K562 (cell line): Measurements from ENCODE around the gene UBE2QL1. TPM values are rescaled to one million over a fixed set of nuclear protein-coding genes. Genes with fewer than 3 reads are reported as not detected.

Experiments used
- ATAC-seq: fragments of 200-7000 bp; cut with Tn5 transposase; 3 replicates; pipeline ENCODE4 v1.9.1; 2020; ENCODE audit warnings: moderate library complexity
- BruUV-seq: library from RNA; stranded (reverse); fragments of 400-500 nt; replicated peaks from 2 replicates; lab custom pipeline; 2021; lab: Mats Ljungman, UMichigan
- CTCF ChIA-PET: fragments of 300-600 bp; formaldehyde crosslinking; extraction: SDS; loops from one replicate; lab custom pipeline; 2021; ENCODE audit warnings: low intra/inter-chr PET ratio; lab: Yijun Ruan, JAX
- POLR2A ChIA-PET: fragments of 300-600, 350-650 bp; sonication (Branson Sonifier 250); formaldehyde crosslinking; extraction: SDS; loops from one replicate; lab custom pipeline; 2021; ENCODE audit warnings: antibody characterized with exemption, inconsistent platforms; lab: Yijun Ruan, JAX
- DNase-seq, 4 experiments: peaks; one replicate each; pipeline versions ENCODE4 v3.0.0 to v3.0.0-alpha.2; 2011 to 2018; ENCODE audit warnings: low spot score in 3 of 4, mixed read lengths in 3 of 4; ENCODE audit errors: extremely low read depth in 1 of 4
- FAIRE-seq: peaks from 2 replicates; lab custom pipeline; 2011; peaks lifted over from hg19 to GRCh38; lab: Jason Lieb, UNC
- H2AFZ ChIP-seq: 2 replicates; pipeline ENCODE4 v1.6.0; 2011; ENCODE audit warnings: low read depth, low read length, control low read depth, inconsistent platforms
- H3K27ac ChIP-seq: fragments of 200-600 bp; 3 replicates; pipeline ENCODE4 v1.8.0; 2011; ENCODE audit warnings: low read depth, mild to moderate bottlenecking, control low read depth, inconsistent platforms, low read length, moderate library complexity, mixed read lengths; ENCODE audit errors: extremely low read depth
- H3K27me3 ChIP-seq, 2 experiments: fragments of 300-600 bp in 1 of 2; 2 replicates in 1 of 2; 3 replicates in 1 of 2; pipeline versions ENCODE4 v1.6.0 to v1.8.0; 2011; ENCODE audit warnings: inconsistent platforms in 2 of 2, low read length in 2 of 2, mild to moderate bottlenecking in 1 of 2, mixed read lengths in 1 of 2, moderate library complexity in 1 of 2; ENCODE audit not compliant: control insufficient read depth in 2 of 2, insufficient read depth in 2 of 2
- H3K36me3 ChIP-seq: fragments of 300-600 bp; 3 replicates; pipeline ENCODE4 v1.8.0; 2011; ENCODE audit warnings: mild to moderate bottlenecking, low read length, inconsistent platforms; ENCODE audit not compliant: control insufficient read depth, insufficient read depth
- H3K4me1 ChIP-seq, 2 experiments: fragments of 200-600 bp in 1 of 2; replicated peaks in 1 of 2; 2 replicates in 1 of 2; 3 replicates in 1 of 2; pipeline versions ENCODE4 v1.5.1 to v1.8.0; 2011; ENCODE audit warnings: inconsistent platforms in 2 of 2, low read length in 2 of 2, mild to moderate bottlenecking in 1 of 2, mixed read lengths in 1 of 2, moderate library complexity in 1 of 2; ENCODE audit not compliant: control insufficient read depth in 2 of 2, insufficient read depth in 2 of 2
- H3K4me2 ChIP-seq: 2 replicates; pipeline ENCODE4 v1.6.1; 2011; ENCODE audit warnings: low read length, control low read depth, inconsistent platforms, mixed read lengths; ENCODE audit not compliant: insufficient read depth
- H3K4me3 ChIP-seq: fragments of 200-600 bp; sonication (generic), shearing (Covaris generic); 2 replicates; pipeline ENCODE4 v1.5.1; 2016; ENCODE audit warnings: control low read depth, inconsistent platforms
- H3K79me2 ChIP-seq: fragments of 200-600 bp; 3 replicates; pipeline ENCODE4 v1.8.0; 2011; ENCODE audit warnings: low read length, inconsistent platforms; ENCODE audit not compliant: control insufficient read depth, insufficient read depth
- H3K9ac ChIP-seq, 2 experiments: 2 replicates each; pipeline versions ENCODE4 v1.6.0 to v1.6.1; 2011; ENCODE audit warnings: low read depth in 2 of 2, low read length in 2 of 2, control low read depth in 1 of 2, inconsistent platforms in 1 of 2, mild to moderate bottlenecking in 1 of 2, mixed read lengths in 1 of 2; ENCODE audit not compliant: insufficient read depth in 1 of 2
- H3K9me1 ChIP-seq: one replicate; pipeline ENCODE4 v1.6.0; 2011; ENCODE audit warnings: inconsistent platforms, mild to moderate bottlenecking, low read length, moderate library complexity; ENCODE audit not compliant: control insufficient read depth, insufficient read depth
- H3K9me3 ChIP-seq: replicated peaks from 2 replicates; pipeline ENCODE4 v1.5.1; 2011; ENCODE audit warnings: low read depth, low read length, inconsistent platforms; ENCODE audit not compliant: control insufficient read depth, insufficient read depth
- H4K20me1 ChIP-seq: replicated peaks from 2 replicates; pipeline ENCODE4 v1.6.1; 2011; ENCODE audit warnings: low read length, inconsistent platforms, mixed read lengths; ENCODE audit not compliant: control insufficient read depth, insufficient read depth
- COPS2 ChIP-seq: fragments of 450-650 bp; conservative IDR thresholded peaks from 2 replicates; pipeline ENCODE4 v1.6.1; 2016; ENCODE audit warnings: mild to moderate bottlenecking, moderate library complexity
- E2F3 ChIP-seq: fragments of 250-450 bp; sonication (Bioruptor Pico); IDR thresholded peaks from 2 replicates; pipeline ENCODE4 v1.4.0; 2020; ENCODE audit warnings: mild to moderate bottlenecking
- ELF2 ChIP-seq: fragments of 250-450 bp; sonication (Bioruptor Pico); IDR thresholded peaks from 2 replicates; pipeline ENCODE4 v1.5.0; 2021; ENCODE audit warnings: mild to moderate bottlenecking
- HNRNPH1 ChIP-seq: fragments of 200-400 bp; formaldehyde crosslinking; optimal IDR thresholded peaks from 2 replicates; pipeline ENCODE3; 2017; ENCODE audit warnings: low read depth, mild to moderate bottlenecking, low read length, moderate library complexity
- MCM2 ChIP-seq: fragments of 450-650 bp; IDR thresholded peaks from 2 replicates; pipeline ENCODE4 v1.6.1; 2017; ENCODE audit warnings: low read depth, mild to moderate bottlenecking
- NONO ChIP-seq, 2 experiments: fragments of 200-400 bp in 1 of 2; fragments of 450-650 bp in 1 of 2; formaldehyde crosslinking in 1 of 2; IDR thresholded peaks; 2 replicates each; pipeline ENCODE4 v1.6.1; 2017; ENCODE audit warnings: low read depth in 2 of 2, mild to moderate bottlenecking in 2 of 2, moderate library complexity in 2 of 2, low read length in 1 of 2
- TAF9B ChIP-seq: fragments of 450-650 bp; IDR thresholded peaks from 2 replicates; pipeline ENCODE4 v1.6.1; 2018; ENCODE audit warnings: mild to moderate bottlenecking; ENCODE audit not compliant: partially characterized antibody
- TFE3 ChIP-seq: fragments of 450-650 bp; formaldehyde crosslinking; IDR thresholded peaks from 2 replicates; pipeline ENCODE4 v1.4.0; 2020; ENCODE audit warnings: mild to moderate bottlenecking, mixed read lengths
- TGIF2 ChIP-seq: sonication (generic); formaldehyde crosslinking; IDR thresholded peaks from 2 replicates; pipeline ENCODE4 v1.8.1; 2022; ENCODE audit warnings: mild to moderate bottlenecking, missing genetic modification reagents, moderate library complexity
- TSHZ1 ChIP-seq: fragments of 250-450 bp; sonication (Bioruptor Pico); IDR thresholded peaks from 2 replicates; pipeline ENCODE4 v1.4.0; 2020; ENCODE audit warnings: mild to moderate bottlenecking, moderate library complexity
- whole genome bisulfite sequencing: fragments of 100-300 bp; shearing (Covaris generic); methylation state at CpG from one replicate; pipeline ENCODE4 v1.1.6; 2016; ENCODE audit warnings: low coverage, mixed read lengths; ENCODE audit not compliant: insufficient coverage; ENCODE audit errors: missing lambda C conversion rate; 5-methylcytosine and 5-hydroxymethylcytosine counted together
- in situ Hi-C: fragments of 300-500 bp; cut with MboI; formaldehyde crosslinking; loops from 4 replicates; pipeline ENCODE4 v1.15.0; 2018; ENCODE audit warnings: inconsistent platforms, mixed read lengths
- intact Hi-C: fragments of 100-400 bp; cut with micrococcal nuclease; formaldehyde crosslinking; loops from 2 replicates; pipeline ENCODE4 v1.14.2; 2022
- polyA plus RNA-seq, 8 experiments: library from polyadenylated mRNA; depleted of rRNA in 4 of 8; stranded (reverse) in 5 of 8; unstranded in 3 of 8; fragments of >200 nt; fragmentation: Nextera tagmentation in 2 of 8; fragmentation: Illumina TruSeq in 1 of 8; extraction: Ambion mirVana in 2 of 8; extraction: Trizol in 1 of 8; gene quantifications; 2 replicates each; pipeline versions ENCODE4 v1.2.1 to v1.2.3, GENCODE V29; 2011 to 2014; ENCODE audit warnings: inconsistent platforms in 1 of 8, missing spikeins in 1 of 8
- total RNA-seq, 7 experiments: library from RNA; depleted of rRNA in 6 of 7; stranded (reverse); fragments of >200 nt in 6 of 7; fragmentation: Illumina TruSeq in 2 of 7; extraction: Trizol in 2 of 7; gene quantifications; 2 replicates each; pipeline versions ENCODE4 v1.2.1 to v1.2.3, GENCODE V29; 2011 to 2021; ENCODE audit warnings: low replicate concordance in 1 of 7
- TF ChIP-seq, protein P1 (sequence below): fragments of 450-650 bp; formaldehyde crosslinking; IDR thresholded peaks from 2 replicates; pipeline ENCODE4 v1.4.0; 2020; ENCODE audit warnings: mild to moderate bottlenecking, moderate library complexity
- TF ChIP-seq, protein P2 (sequence below): fragments of 250-450 bp; sonication (Bioruptor Pico); IDR thresholded peaks from 2 replicates; pipeline ENCODE4 v1.5.1; 2021; ENCODE audit warnings: mild to moderate bottlenecking

UBE2QL1 gene
- total and polyA plus RNA-seq, 9 of the 15 experiments (the other 6 are each of a cell fraction or from before 2014, with no cell fraction given): not detected

DNA sequence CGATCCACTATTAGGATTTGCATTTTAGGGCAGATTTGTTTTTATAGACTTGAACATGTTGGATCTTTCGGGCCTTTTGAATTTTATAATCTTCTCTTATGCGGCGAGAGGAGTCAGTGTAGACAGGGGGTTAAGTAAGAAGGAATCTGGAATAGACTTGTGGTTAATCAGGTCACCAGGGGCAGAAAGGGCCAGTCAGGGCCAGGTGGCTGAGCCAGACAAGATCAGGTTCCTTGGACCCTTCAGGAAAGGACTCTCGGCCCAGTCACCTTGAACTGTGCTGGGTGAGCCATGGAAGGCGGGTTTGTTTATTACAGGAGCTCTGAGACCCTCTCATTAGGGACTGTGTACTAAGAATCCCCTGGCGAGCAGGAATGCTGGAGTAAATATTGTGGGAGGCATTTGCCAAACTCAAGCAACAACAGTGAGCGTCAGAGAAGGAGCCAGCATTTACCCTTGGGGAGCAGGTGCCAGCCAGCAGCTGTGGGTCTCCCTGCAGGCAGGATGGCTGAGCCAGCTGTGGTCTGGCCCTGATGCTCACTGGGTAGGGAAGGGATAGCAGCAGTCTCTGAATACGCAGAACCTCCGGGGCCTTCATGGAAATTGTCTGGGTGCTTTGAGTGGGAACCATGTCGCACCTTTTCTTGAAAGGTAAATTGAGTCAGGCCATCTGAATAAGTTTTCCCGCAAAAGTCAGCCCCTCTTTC, 79.2 kb downstream of the UBE2QL1 start:
- Histone ChIP-seq H3K9me3 (no peaks in the 10 kb centered on the region), H3K9me1 (no peaks in the 10 kb centered on the region), H4K20me1 (peaks cover 14% of the 10 kb centered on the region), H3K27me3 (peaks cover 29 to 59% of the 10 kb centered on the region in 2 experiments), H2AFZ (no peak overlapping the region), H3K4me1 (no peaks in the 10 kb centered on the region), H3K9ac (peak overlapping the region in 1 of 2 experiments; percentile 36; a peak in 1 of 4 replicates), H3K79me2 (no peaks in the 10 kb centered on the region), H3K36me3 (no peaks in the 10 kb centered on the region), H3K4me3 (no peak overlapping the region), H3K4me2 (no peak overlapping the region), H3K27ac (no peak overlapping the region)
- 1% methylated on average over 12 of the region's 12 CpGs for WGBS
- TF ChIP-seq HNRNPH1: no peak
- TF ChIP-seq TAF9B: no peak
- TF ChIP-seq COPS2: no peak
- TF ChIP-seq, protein P1, sequence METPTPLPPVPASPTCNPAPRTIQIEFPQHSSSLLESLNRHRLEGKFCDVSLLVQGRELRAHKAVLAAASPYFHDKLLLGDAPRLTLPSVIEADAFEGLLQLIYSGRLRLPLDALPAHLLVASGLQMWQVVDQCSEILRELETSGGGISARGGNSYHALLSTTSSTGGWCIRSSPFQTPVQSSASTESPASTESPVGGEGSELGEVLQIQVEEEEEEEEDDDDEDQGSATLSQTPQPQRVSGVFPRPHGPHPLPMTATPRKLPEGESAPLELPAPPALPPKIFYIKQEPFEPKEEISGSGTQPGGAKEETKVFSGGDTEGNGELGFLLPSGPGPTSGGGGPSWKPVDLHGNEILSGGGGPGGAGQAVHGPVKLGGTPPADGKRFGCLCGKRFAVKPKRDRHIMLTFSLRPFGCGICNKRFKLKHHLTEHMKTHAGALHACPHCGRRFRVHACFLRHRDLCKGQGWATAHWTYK (CRISPR knock-in tag): no peak
- TF ChIP-seq, protein P2, sequence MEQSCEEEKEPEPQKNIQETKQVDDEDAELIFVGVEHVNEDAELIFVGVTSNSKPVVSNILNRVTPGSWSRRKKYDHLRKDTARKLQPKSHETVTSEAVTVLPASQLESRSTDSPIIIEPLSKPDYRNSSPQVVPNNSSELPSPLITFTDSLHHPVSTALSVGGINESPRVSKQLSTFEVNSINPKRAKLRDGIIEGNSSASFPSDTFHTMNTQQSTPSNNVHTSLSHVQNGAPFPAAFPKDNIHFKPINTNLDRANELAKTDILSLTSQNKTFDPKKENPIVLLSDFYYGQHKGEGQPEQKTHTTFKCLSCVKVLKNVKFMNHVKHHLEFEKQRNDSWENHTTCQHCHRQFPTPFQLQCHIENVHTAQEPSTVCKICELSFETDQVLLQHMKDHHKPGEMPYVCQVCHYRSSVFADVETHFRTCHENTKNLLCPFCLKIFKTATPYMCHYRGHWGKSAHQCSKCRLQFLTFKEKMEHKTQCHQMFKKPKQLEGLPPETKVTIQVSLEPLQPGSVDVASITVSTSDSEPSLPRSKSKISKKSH (CRISPR knock-in tag): no peak
- TF ChIP-seq TSHZ1 (CRISPR knock-in tag): no peak
- TF ChIP-seq TGIF2 (CRISPR knock-in tag): no peak
- no peak for TF ChIP-seq E2F3
- no peak for TF ChIP-seq TFE3
- no peak for TF ChIP-seq MCM2
- no peak for TF ChIP-seq ELF2 (CRISPR knock-in tag)
- no peak for TF ChIP-seq NONO (IDR thresholded peaks at IDR 0.05; ENCODE audit: low read depth in 2 of 2, low read length in 1 of 2)
- no TSS peak for BruUV-seq
- POLR2A ChIA-PET: interaction anchor here (1.1 kb wide), 1 partner anchor 13 kb away, joined by 3 read pairs; no protein-coding TSS in a partner anchor
- DNase-seq: no peak
- CTCF ChIA-PET: no interaction called here
- no peak for FAIRE-seq
- ATAC-seq: no peak
- intact Hi-C loops (loop anchor here (5.0 kb wide), 2 partner anchors 219 to 1036 kb away; no protein-coding TSS in a partner anchor), in situ Hi-C loops (no loop called here)
